HuH-7 (cell line): ENCODE results near the gene CD93.

Experiments
- DNase-seq: peaks from one replicate; pipeline ENCODE4 v3.0.0; 2011; ENCODE audit warnings: low spot score

CD93 gene

GRCh38 chr20:23083553-23084220 is 2.4 kb downstream of the CD93 start:
- DNase-seq: no peak

GRCh38 chr20:23082846-23083552 is 3.1 kb downstream of the CD93 start:
- DNase-seq: no peak

DNA sequence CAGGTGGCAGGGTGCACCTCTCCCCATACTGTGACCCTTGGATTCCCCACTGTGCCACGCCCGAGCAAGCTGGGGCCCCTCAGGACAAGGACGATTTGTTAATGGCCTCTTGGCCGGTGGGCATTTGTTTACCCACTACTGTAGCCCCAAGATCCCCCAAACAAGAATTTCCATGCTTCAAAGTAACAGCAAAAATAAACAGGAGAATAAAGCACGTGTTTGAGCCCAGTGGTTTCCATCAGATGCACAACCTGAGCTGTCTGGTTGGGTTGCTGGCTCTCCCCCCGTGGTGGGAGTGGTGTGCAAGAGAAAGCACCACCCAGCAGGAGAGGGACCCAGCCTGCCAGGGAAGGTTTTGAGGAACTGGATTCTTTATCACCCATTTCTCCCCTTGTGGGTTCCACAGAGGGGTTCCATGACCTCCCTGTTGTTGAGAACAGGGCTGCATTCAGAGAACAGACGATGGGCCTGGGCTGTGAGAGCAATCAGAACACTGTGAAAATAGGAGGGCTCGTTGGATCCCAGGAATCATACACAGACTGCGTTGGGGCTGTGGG is 4.8 kb downstream of the CD93 start:
- no peak for DNase-seq

- DNase-seq: no peak
These were observed 5.6 kb downstream of the CD93 start for GRCh38 chr20:23080521-23080920.

DNA sequence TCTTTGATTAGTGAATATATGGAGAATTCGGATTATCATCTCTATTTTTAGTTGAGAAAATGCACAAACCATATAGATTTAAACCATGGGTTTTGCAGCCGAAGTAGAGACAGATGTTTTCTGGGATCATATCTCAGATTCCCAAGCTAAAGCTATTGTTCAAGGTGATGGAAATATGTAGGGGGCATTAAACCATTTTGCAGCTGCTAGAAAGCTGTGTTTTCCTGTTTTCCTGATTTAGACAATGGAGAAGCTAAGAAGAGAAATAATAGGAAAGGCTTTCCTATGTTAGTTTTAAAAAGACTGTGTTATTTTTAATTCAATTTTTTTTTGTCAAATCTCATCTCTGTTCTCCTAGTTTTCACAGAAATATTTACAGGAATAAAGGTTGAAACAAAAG is 6.2 kb downstream of the CD93 start:
- no peak for DNase-seq

- peak; percentile 52 for DNase-seq
These were observed 7.1 kb downstream of the CD93 start for GRCh38 chr20:23079016-23079351.

GRCh38 chr20:23078351-23079015 is 7.6 kb downstream of the CD93 start:
- DNase-seq: no peak

DNA sequence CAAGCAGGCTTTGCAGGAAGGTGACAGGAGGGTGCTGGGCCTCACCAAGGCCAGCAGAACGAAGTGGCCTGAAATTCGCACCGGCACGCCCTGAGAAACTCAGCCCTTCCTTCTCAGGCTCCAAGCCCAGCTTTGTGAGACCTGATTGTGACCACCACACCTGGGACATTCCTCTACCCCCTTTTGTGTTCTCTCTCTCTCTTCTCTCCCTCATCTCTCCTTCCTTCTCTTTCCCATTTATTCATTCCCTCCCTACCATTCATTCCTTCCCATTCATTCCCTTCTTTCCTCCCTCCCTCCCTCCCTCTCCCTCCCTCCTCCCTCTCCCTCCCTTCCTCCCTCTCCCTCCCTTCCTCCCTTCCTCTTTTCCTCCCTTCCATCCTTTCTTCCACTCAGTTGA is 8.8 kb downstream of the CD93 start:
- DNase-seq: no peak

- no peak for DNase-seq
These were observed 12.1 kb downstream of the CD93 start for GRCh38 chr20:23074052-23074451.

DNA sequence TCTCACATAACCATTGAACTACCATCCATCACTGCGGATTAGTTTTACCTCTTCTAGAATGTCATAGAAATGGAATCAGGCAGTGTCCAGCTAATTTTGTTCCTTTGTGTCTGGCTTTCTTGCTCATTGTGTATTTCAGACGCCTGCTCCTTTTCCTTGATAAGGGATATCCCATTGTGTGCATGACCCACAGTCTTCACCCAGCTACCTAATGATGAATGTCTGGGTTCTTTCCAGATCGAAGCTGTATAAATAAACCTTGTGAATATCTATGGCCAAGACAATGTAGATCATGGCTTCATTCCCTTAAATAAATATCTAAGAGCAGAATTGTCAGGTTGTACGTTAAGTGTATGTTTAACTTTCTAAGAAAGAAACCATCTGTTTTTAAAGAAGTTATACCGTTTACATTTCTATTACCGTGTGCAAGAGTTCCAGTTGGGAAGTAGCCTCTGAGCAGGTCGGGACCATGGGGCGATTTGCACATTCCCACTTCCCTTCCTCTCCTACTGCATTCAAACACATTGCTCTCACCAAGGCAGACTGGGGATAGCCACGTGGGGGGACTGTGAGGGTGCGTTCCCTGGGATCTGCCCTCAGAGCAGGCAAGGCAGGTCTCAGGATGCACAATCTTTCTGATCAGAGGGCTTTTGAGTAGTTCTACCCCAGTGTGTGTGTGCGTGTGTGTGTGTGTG is 13.1 kb downstream of the CD93 start:
- DNase-seq: no peak

DNA sequence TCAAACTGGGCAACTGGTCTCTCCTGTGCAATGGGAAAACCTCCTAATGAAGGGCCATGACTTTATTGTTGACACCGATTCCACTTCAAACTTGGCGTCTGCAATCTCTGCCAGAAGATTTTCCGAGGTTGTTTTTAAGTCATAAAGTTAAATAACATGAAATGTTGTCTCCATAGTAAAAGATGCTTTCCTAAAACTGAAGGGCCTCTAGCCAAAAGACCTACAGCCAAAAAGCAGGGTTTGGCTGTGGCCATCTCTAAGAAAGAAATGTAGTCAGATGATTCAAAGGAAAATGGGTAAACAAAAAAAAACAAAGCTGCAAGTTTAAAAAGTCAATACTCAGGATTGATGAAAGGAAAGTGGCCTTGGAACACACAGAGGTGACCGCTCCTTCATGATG is 14.1 kb downstream of the CD93 start:
- DNase-seq: no peak

DNA sequence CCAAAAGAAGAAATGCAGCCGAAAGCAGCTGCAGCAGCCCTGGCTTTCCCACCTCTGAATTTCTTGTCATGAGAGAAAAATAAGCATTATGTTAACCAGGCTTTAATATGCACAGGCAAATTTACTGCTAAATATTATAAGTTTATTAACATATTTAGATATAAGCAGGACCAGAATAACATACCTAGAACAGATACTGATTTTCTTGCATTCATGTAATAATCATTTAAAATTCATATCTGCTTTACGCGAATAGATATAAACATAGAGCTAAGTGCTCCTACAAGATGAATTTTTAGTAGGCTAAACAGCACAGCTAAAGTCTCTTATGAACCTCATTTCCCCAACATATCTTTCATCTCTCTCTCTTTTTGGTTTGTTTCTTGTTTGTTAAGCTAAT is 14.7 kb downstream of the CD93 start:
- no peak for DNase-seq

DNA sequence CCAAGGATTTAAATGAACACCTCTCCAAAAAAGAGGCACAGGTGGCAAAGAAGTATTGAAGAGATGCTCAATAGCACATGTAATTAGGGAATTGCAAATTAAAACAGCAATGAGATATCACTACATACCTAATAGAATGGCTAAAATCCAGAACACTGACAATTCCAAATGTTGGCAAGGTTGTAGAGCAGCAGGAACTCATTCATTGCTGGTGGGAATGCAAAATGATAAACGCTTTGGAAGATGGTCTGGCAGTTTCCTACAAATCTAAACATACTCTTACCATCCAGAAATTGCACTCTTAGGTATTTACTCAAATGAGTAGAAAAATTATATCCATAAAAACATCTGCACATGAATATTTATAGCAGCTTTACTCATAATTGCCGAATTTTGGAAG is 17.0 kb downstream of the CD93 start:
- no peak for DNase-seq

- DNase-seq: no peak
These were observed 17.8 kb downstream of the CD93 start for GRCh38 chr20:23068283-23068682.

GRCh38 chr20:23066772-23067171 is 19.4 kb downstream of the CD93 start:
- no peak for DNase-seq

GRCh38 chr20:23065266-23066201 is 20.6 kb downstream of the CD93 start:
- no peak for DNase-seq

DNA sequence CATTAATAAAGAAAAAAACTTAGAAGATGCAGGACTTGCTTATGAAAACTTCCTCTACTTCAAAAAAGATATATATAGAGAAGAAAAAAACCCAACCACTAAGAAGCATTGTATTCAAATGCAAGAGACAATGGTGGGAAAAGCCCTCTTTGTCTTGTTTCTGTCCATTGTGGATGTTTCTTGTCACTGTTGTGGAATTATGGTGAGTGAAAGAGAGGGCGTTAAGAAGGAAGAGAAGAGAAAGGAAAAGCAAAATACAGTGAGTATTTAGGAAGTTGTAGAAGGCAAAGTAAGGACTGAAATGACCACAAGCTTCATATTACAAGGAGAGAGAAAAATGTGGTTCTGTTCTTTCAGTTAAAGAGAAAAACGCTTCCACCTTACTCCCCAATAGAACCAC is 22.5 kb downstream of the CD93 start:
- no peak for DNase-seq

GRCh38 chr20:23063168-23063567 is 23.0 kb downstream of the CD93 start:
- no peak for DNase-seq

GRCh38 chr20:23062632-23063031 is 23.5 kb downstream of the CD93 start:
- DNase-seq: no peak

DNA sequence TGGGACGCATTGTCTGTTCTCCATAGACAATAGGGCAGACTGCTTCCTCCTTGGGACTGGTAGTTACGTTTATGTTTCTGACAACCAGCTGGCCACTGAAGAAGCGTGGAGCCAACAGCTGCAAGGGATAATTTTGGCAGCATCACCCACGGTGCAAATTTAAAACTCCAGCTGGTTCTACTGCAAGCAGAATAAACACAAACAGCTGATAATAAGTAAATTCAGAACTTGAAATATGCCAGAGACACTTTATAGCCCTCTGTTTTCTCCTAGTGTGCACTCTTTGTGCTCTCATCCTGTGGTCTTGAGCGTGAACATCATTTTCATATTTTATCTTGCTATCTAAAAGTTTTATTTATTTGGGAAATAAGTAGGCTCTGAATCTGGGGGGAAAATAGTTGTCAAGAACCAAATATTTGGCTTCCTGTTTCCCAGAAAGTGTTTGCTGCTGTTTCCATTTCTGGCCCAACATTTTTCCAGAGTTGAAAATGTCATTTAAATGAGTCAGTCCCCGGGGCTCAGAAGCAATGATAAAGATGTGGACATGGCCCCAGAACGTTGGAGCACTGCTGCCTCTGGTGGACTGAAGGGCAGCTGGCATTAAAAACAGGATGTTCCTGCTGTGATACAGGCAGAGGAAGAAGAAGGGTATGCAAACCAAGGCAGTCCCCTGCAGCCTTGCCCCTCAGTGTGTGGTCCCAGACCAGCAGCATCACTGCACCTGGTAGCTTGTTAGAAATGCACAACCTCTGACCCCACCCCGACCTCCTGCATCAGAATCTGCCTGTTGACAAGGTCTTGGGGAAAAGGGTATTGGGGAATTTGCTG is 24.2 kb downstream of the CD93 start:
- no peak for DNase-seq

GRCh38 chr20:23061262-23061661 is 24.9 kb downstream of the CD93 start:
- no peak for DNase-seq
